ENCODE results near the gene APOO.

- TF ChIP-seq, protein P1, sequence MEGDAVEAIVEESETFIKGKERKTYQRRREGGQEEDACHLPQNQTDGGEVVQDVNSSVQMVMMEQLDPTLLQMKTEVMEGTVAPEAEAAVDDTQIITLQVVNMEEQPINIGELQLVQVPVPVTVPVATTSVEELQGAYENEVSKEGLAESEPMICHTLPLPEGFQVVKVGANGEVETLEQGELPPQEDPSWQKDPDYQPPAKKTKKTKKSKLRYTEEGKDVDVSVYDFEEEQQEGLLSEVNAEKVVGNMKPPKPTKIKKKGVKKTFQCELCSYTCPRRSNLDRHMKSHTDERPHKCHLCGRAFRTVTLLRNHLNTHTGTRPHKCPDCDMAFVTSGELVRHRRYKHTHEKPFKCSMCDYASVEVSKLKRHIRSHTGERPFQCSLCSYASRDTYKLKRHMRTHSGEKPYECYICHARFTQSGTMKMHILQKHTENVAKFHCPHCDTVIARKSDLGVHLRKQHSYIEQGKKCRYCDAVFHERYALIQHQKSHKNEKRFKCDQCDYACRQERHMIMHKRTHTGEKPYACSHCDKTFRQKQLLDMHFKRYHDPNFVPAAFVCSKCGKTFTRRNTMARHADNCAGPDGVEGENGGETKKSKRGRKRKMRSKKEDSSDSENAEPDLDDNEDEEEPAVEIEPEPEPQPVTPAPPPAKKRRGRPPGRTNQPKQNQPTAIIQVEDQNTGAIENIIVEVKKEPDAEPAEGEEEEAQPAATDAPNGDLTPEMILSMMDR (IDR thresholded peaks at IDR 0.05): no peak
- TF ChIP-seq TP53 (CRISPR knock-in tag; IDR thresholded peaks at IDR 0.05) (no peak), EP300 (IDR thresholded peaks at IDR 0.05) (no peak), RCOR1 (IDR thresholded peaks at IDR 0.05; ENCODE audit: low read depth, low read length) (no peak), HMGXB4 (CRISPR knock-in tag; IDR thresholded peaks at IDR 0.05; ENCODE audit: borderline replicate concordance) (no peak), POLR2A (IDR thresholded peaks at IDR 0.05; ENCODE audit: low read length) (no peak)
Observed at GRCh38 chrX:23861215-23861896, 46.4 kb downstream of the APOO start.
